Panc1 (cell line): Measurements from ENCODE around the gene ELK4. TPM values are rescaled to one million over a fixed set of nuclear protein-coding genes. Genes with fewer than 3 reads are reported as not detected.

Experiments
- ATAC-seq: fragments of 200-7000 bp; cut with Tn5 transposase; 2 replicates; pipeline ENCODE4 v1.9.1; 2020; ENCODE audit warnings: mild to moderate bottlenecking, moderate library complexity
- BruUV-seq: library from RNA; stranded (reverse); fragments of 400-500 nt; replicated peaks from 2 replicates; lab custom pipeline; 2021; lab: Mats Ljungman, UMichigan
- CTCF ChIA-PET: fragments of 300-600 bp; sonication (Branson Sonifier 250); formaldehyde crosslinking; loops from one replicate; lab custom pipeline; 2022; ENCODE audit warnings: antibody characterized with exemption; lab: Charles Lee
- POLR2A ChIA-PET: fragments of 300-600 bp; sonication (Branson Sonifier 250); formaldehyde crosslinking; loops from one replicate; lab custom pipeline; 2022; ENCODE audit warnings: antibody characterized with exemption; lab: Charles Lee
- DNase-seq: peaks from one replicate; pipeline ENCODE4 v3.0.0-alpha.2; 2010; ENCODE audit warnings: low read depth, low spot score
- H3K27ac ChIP-seq: 2 replicates; pipeline ENCODE4 v1.5.1; 2011; ENCODE audit warnings: mild to moderate bottlenecking, low read length, inconsistent platforms
- H3K27me3 ChIP-seq: fragments of 200-500 bp; sonication (Bioruptor generic); 2 replicates; pipeline ENCODE4 v1.6.0; 2014; ENCODE audit warnings: low read length, inconsistent platforms; ENCODE audit not compliant: control insufficient read depth, insufficient read depth
- H3K36me3 ChIP-seq: fragments of 200-500 bp; sonication (Bioruptor generic); 2 replicates; pipeline ENCODE4 v1.5.1; 2014; ENCODE audit warnings: inconsistent platforms, mild to moderate bottlenecking, low read length, moderate library complexity; ENCODE audit not compliant: control insufficient read depth, insufficient read depth
- H3K4me1 ChIP-seq: 2 replicates; pipeline ENCODE4 v1.5.1; 2011; ENCODE audit warnings: inconsistent platforms, mild to moderate bottlenecking, low read length, moderate library complexity; ENCODE audit not compliant: control insufficient read depth, insufficient read depth
- H3K4me3 ChIP-seq, 2 experiments: 2 replicates each; pipeline ENCODE4 v1.5.1; 2011 to 2012; ENCODE audit warnings: low read depth in 2 of 2, low read length in 2 of 2, mild to moderate bottlenecking in 2 of 2, inconsistent platforms in 1 of 2, moderate library complexity in 1 of 2
- H3K9me3 ChIP-seq: fragments of 200-500 bp; sonication (Bioruptor generic); 2 replicates; pipeline ENCODE4 v1.5.1; 2014; ENCODE audit warnings: low read depth, mild to moderate bottlenecking, inconsistent platforms, low read length, moderate library complexity; ENCODE audit not compliant: control insufficient read depth, insufficient read depth
- CTCF ChIP-seq: fragments of 450-650 bp; IDR thresholded peaks from 2 replicates; pipeline ENCODE4 v1.5.1; 2017; ENCODE audit warnings: mild to moderate bottlenecking
- POLR2AphosphoS5 ChIP-seq: IDR thresholded peaks from 2 replicates; pipeline ENCODE4 v1.6.1; 2012; ENCODE audit warnings: mild to moderate bottlenecking, low read depth, low read length, moderate library complexity
- REST ChIP-seq, 2 experiments: IDR thresholded peaks; 2 replicates each; pipeline ENCODE4 v1.6.1; 2011 to 2012; ENCODE audit warnings: low read depth in 2 of 2, control low read depth in 1 of 2, low read length in 1 of 2, mild to moderate bottlenecking in 1 of 2, moderate library complexity in 1 of 2; ENCODE audit not compliant: insufficient read depth in 1 of 2
- SIN3A ChIP-seq: IDR thresholded peaks from 2 replicates; pipeline ENCODE4 v1.6.1; 2012; ENCODE audit warnings: low read depth, mild to moderate bottlenecking, low read length, moderate library complexity, borderline replicate concordance; ENCODE audit not compliant: insufficient read depth
- TCF7L2 ChIP-seq: IDR thresholded peaks from 2 replicates; pipeline ENCODE4 v1.6.1; 2011; ENCODE audit warnings: mild to moderate bottlenecking, low read depth, low read length, inconsistent platforms
- in situ Hi-C: cut with HindIII; loops from 2 replicates; pipeline ENCODE4 v1.10.0; 2016; ENCODE audit warnings: low sequenced_read_pairs, low pct_unique_long_range_greater_than_20kb
- intact Hi-C: fragments of 100-400 bp; cut with micrococcal nuclease; formaldehyde crosslinking; loops from one replicate; pipeline ENCODE4 v1.10.0; 2022; ENCODE audit not compliant: unreplicated experiment
- total RNA-seq: library from RNA; stranded (reverse); gene quantifications from one replicate; pipeline ENCODE4 v1.2.1, GENCODE V29; 2021; ENCODE audit not compliant: unreplicated experiment

Gene ELK4
- total RNA-seq, 1 experiment from 2014 or later, result 54.6 TPM

DNA sequence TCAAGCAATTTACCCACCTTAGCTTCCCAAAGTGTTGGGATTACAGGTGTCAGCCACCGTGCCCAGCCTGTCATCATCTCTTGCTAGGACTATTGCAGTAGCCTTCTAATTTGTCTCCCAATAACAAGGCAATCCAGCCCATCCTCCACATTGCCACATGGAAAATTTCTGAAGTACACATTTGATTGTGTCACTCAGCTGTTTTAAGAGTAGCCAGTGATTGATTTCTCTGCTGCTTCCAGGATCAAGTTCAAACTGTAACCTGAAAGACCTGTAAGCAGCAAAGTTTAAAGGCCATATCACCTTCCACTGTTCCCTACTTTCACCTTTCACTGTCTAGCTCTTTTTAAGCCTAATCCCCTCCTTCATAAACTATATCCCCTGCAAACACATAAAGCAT is 7.8 kb upstream of the ELK4 start:
- no peak for ATAC-seq
- in situ Hi-C loops (no loop called here), intact Hi-C loops (no loop called here)
- ChIA-PET CTCF (no interaction called here), POLR2A (no interaction called here)
- no peak for TF ChIP-seq SIN3A
- no peak for TF ChIP-seq CTCF
- no peak for TF ChIP-seq REST (IDR thresholded peaks at IDR 0.05; ENCODE audit: insufficient read depth in 1 of 2, low read depth in 2 of 2, low read length in 1 of 2)
- no peak for TF ChIP-seq POLR2AphosphoS5
- TF ChIP-seq TCF7L2, result no peak
- H3K4me1 ChIP-seq, result no peaks in the 10 kb centered on the region
- DNase-seq, result no peak
- no TSS peak for BruUV-seq
- H3K27ac ChIP-seq, result no peak overlapping the region
- no peak overlapping the region for H3K4me3 ChIP-seq
- no peaks in the 10 kb centered on the region for H3K36me3 ChIP-seq
- no peaks in the 10 kb centered on the region for H3K9me3 ChIP-seq
- H3K27me3 ChIP-seq, result no peaks in the 10 kb centered on the region

GRCh38 chr1:205637854-205638468 is 6.2 kb upstream of the ELK4 start:
- ATAC-seq (no peak), DNase-seq (no peak)
- in situ Hi-C loops (no loop called here), intact Hi-C loops (no loop called here)
- CTCF ChIA-PET, result interaction anchor here (0.6 kb wide), 1 partner anchor 20 kb away, joined by 11 read pairs; no protein-coding TSS in a partner anchor
- Histone ChIP-seq H3K36me3 (no peaks in the 10 kb centered on the region), H3K27ac (no peak overlapping the region), H3K27me3 (no peaks in the 10 kb centered on the region), H3K9me3 (no peaks in the 10 kb centered on the region), H3K4me1 (no peaks in the 10 kb centered on the region; the same call in 1 of the 2 replicates), H3K4me3 (no peak overlapping the region)
- POLR2A ChIA-PET, result no interaction called here
- BruUV-seq, result no TSS peak
- TF ChIP-seq CTCF (no peak), TCF7L2 (no peak), REST (IDR thresholded peaks at IDR 0.05; ENCODE audit: insufficient read depth in 1 of 2, low read depth in 2 of 2, low read length in 1 of 2) (no peak), POLR2AphosphoS5 (no peak), SIN3A (no peak)
